ENCODE results near the gene INPP5D.

DNA sequence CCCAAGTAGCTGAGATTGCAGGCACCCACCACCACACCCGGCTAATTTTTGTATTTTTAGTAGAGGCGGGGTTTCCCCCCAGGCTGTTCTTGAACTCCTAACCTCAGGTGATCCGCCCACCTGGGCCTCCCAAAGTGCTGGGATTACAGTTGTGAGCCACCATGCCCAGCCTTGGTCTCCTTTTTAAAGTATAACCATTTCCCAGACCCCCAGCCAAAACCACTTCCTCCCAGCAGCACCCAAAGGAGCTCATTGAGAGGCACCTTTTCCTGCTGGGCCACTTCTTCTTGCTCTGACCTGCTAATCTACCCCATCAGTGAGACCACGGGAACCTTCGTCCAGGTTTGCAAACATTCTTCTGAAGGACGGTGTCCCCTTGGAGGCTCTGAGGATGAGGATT, 69.9 kb downstream of the INPP5D start:
- TF ChIP-seq, protein P1, sequence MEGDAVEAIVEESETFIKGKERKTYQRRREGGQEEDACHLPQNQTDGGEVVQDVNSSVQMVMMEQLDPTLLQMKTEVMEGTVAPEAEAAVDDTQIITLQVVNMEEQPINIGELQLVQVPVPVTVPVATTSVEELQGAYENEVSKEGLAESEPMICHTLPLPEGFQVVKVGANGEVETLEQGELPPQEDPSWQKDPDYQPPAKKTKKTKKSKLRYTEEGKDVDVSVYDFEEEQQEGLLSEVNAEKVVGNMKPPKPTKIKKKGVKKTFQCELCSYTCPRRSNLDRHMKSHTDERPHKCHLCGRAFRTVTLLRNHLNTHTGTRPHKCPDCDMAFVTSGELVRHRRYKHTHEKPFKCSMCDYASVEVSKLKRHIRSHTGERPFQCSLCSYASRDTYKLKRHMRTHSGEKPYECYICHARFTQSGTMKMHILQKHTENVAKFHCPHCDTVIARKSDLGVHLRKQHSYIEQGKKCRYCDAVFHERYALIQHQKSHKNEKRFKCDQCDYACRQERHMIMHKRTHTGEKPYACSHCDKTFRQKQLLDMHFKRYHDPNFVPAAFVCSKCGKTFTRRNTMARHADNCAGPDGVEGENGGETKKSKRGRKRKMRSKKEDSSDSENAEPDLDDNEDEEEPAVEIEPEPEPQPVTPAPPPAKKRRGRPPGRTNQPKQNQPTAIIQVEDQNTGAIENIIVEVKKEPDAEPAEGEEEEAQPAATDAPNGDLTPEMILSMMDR (optimal IDR thresholded peaks at IDR 0.05 in 1 of 3, IDR thresholded peaks at IDR 0.05 in 1 of 3, conservative IDR thresholded peaks at IDR 0.05 in 1 of 3; ENCODE audit: extremely low read depth in 1 of 3, insufficient read depth in 2 of 3, low read length in 3 of 3): no peak
- no peak for TF ChIP-seq EZH2 (IDR thresholded peaks at IDR 0.05; ENCODE audit: low read length)
